Hepatocyte (in vitro differentiated cells): ENCODE results near the gene SPRY4.

ENCODE experiments used
- CTCF ChIP-seq: fragments of 200-600 bp; sonication (generic); IDR thresholded peaks from 2 replicates; pipeline ENCODE4 v1.5.1; 2016; ENCODE audit warnings: antibody characterized with exemption, mild to moderate bottlenecking; ENCODE audit not compliant: poor library complexity
- EZH2 ChIP-seq: fragments of 200-600 bp; sonication (generic); IDR thresholded peaks from 2 replicates; pipeline ENCODE4 v1.6.1; 2016; ENCODE audit warnings: antibody characterized with exemption, mild to moderate bottlenecking, borderline replicate concordance

GRCh38 chr5:142356349-142356715, 31.5 kb upstream of the SPRY4 start:
- TF ChIP-seq CTCF = no peak
- no peak for TF ChIP-seq EZH2
